HG03354 (cell line): Measurements from ENCODE around the gene MIAT.
"Not testable (repeated sequence)": the region's sequence is repeated elsewhere in the genome, so short reads cannot be mapped to it uniquely, and the experiment has no call there.

Experiments
- ATAC-seq: cut with Tn5 transposase; IDR thresholded peaks from one replicate; pipeline ENCODE4 v1.9.1; 2021; ENCODE audit warnings: mild to moderate bottlenecking; ENCODE audit not compliant: unreplicated experiment, poor library complexity, severe bottlenecking

The MIAT gene

DNA sequence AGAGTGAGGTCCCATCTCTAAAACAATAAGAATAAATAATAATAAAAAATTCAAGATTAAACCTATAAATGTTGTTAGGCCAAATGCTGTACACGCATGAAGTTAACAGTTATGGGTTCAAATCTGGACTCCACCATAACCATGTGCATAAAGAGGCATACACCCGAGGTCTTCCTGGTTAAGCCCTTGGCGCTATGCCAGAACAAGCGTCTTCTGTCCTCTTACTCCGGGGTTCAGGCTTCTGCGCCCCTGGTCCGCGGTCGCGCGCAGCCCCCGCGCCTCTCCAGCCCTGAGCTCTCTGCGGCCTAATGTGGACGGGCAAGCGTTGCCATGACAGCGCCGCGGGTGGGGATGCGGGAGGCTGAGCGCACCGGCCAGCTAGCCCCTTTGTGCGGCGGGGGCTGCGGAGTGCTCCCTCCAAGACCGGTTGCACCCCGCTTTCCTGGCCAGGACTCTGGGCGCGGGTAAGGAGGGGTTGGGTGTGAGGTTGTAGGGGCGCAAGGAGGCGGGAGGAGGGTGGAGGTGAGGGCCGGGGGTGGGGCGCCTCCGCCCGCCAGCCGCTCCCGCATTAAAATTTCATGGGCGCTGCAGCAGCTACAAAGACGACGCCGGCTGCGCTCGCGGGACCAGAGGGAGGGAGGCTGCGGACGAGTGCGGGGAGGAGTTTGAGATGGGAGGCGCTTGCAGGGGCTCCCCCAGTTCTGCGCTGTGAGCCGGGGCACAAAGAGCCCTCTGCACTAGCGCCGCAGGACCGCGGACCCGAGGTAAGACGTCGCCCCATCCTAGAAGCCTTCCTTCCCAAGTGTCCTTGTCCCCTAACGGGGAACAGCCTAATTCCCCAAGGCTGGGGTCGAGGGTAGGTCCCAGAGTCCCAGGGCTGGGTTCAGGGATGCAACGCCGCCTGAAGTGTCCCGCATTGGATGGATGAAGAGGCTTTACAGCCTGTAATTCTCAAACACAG lies at the start of gene MIAT:
Gene MIAT, plus strand, starts transcription at position 698 of the 961 bp plus-strand sequence.
- ATAC-seq: no peak

DNA sequence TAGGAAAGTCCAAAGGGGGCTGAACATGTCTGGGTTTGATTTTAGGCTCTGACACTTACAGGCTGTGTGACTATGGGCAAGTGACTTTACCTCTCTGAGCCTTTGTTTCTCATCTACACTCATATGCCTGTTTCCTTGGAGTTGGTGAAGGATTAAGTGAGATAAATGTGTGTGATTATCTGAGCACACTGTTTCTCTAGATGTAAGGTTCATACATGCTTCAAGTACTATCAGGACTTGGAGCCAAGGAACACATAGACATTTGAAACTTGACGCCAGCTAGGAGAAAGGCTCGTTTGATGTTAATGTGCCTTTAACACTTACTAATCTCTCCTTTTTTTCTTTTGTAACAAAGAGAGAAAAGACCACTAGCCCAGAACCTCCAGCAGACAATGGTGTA lies 49.3 kb upstream of the MIAT start:
- ATAC-seq: no peak

DNA sequence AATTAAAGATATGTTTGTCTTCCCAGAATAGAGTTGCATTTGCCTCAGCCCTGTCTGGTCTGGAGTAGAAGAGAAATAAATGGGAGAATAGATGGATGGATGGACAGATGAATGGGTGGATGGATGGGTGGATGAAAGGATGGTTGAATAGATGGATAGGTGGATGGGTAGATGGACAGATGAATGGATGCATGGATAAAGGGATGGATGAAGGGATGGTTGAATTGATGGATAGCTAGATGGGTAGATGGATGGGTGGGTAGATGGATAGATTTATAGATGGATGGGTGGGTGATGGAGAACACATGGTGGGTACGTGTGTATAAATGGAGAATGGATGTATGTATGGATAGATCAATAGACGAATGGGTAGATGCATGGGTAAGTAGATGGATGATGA lies 48.1 kb upstream of the MIAT start:
- no peak for ATAC-seq

DNA sequence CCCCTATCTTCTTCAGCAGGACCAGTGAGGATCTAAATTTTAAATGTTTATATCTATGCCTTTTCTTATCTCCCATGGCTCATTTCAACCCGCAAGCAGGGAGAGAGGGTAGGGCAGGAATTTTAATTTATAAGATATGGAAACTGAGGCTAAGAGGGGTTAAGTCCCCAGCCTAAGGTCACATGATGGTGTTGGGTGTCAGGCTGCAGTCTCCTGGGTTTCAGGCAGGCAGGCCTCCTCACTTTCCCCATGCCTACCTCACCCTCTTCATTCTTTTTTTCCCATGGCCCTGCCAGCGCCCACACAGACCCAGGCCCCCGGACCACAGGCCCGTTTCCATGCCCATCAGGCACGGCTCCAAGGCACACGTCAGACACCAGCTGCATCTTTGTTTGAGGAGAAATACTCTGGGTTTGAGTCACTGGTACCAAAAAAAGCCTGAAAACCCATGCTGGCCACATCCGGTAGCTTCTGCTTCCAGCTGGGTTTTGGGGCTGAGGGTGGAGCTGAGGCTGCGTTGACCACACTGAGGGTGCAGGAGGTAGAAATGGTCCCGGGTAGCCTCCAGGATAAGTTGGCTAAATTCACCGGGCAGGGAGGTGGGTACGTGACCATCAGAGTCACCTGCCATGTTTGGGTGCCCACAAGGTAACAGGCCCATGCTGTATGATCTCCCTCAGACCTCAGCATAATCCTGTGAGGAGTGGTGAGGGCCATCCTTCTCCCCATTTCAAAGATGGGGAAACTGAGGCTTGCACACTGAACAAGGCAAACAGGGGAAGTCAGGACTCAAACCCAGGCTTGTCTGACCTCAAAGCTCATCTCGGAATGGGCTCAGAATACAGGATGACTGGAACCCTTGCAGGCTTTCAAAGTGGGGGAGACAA lies 47.1 kb upstream of the MIAT start:
- ATAC-seq: peak; percentile 78

DNA sequence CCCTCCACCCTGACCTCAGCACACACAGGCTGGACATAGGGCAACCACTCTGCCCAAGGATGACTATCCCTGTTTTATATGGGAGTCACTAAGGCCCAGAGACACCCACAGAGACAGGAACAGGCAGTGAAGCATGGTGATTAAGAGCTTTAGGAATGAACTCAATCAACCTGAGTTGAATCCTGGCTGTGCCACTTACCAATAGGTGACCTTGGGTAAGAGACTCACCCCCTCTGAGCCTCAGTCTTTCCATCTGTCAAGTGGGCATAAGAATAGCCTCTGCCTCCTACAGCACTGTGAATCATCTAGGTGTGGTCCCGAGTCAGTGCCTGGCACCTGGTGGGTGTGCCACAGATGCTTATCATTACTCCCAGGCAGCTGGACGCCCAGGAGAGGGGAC lies 46.4 kb upstream of the MIAT start:
- ATAC-seq: no peak

DNA sequence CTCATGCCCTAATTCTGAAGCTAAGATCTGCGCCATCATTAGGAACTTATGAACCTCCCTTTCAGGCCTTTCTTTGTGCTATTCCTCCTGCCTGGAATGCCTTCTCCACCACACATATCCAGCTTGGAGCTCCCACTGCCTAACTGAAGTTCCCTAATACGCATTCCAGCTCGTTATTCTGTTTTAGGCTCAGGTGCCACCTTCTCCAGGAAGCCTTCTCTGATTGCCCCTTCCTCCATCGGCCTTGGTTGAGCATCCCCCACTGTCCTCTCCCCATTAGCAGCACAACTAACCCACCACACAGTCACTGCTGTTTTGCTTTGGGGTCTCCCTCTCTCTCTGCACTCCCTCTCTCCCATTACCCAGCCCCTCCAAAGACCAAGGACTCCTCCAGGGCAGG lies 44.7 kb upstream of the MIAT start:
- ATAC-seq: no peak

DNA sequence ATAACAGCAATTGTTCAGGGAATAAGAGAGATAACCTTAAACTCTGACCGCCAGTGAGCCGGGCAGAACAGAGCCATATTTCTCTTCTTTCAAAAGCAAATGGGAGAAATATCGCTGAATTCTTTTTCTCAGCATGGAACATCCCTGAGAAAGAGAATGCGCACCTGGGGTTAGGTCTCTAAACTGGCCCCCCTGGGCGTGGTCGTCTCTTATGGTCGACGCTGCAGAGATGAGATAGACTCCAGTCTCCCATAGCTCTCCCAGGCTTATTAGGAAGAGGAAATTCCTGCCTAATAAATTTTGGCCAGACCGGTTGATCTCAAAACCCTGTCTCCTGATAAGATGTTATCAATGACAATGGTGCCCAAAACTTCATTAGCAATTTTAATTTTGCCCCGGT lies 43.6 kb upstream of the MIAT start:
- ATAC-seq: not testable (repeated sequence)

DNA sequence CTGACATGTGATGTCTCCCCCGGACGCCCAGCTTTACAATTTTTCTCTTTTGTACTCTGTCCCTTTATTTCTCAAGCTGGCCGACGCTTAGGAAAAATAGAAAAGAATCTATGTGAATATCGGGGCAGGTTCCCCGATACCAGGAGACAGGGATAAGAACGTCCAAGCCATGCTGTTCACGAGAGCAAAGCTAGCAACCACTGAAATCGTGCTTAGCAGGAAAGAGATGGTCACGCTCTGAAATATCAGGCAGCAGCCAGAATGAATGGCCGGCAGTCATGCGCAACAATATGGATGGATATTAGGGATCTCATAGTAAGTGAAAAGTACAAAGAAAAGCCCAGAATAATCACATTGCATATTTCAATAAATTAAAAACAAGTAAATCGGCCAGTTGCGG lies 43.1 kb upstream of the MIAT start:
- no peak for ATAC-seq

DNA sequence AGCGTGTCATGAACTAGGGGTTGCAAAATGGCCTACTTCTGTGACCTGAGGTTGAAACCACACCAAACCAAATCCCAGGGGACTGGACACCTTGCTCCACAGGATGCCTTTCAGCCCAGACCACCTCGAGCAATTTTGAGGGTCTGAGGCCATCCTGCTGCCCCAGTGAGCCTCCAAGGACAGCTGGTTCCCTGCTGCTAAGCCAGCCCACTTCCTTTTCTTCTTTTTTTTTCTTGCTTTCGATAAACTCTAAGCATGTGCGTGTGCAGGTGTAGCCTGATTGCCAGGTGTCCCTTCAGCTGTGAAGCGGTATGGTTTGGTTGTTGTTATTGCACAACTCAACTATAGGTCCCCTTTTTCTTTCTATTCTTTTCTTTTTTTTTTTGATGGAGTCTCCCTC lies 42.2 kb upstream of the MIAT start:
- ATAC-seq: peak; percentile 64

DNA sequence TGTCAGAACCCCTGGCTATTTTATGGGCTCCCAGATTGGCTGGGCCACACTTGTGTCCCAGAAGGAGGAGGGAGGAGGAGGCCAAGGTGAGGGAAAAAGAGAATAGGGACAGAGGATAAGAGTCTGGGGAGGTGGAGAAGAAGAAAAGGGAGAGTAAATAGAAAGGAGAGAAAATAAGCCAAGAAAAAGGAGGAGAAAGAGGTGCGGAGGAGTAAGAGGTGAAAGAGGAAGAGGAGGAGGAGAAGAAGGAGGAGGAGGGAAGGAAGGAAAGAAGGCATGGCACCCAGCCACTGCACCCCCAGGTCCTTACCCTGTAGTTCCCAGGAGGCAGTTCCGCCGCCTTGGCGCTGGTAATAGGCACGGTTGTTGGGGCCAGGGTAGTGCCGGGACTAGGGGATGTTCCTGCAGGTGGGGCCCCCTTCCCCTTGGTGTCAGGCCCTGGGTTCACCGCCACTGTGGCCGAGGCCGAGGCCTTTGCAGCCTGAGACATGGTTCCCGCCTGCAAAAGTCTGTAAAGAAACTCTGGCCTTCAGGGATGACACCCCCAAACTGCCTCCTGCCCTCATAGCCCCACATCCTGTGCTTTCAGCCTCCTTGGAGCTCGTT lies 41.5 kb upstream of the MIAT start:
- ATAC-seq: no peak

DNA sequence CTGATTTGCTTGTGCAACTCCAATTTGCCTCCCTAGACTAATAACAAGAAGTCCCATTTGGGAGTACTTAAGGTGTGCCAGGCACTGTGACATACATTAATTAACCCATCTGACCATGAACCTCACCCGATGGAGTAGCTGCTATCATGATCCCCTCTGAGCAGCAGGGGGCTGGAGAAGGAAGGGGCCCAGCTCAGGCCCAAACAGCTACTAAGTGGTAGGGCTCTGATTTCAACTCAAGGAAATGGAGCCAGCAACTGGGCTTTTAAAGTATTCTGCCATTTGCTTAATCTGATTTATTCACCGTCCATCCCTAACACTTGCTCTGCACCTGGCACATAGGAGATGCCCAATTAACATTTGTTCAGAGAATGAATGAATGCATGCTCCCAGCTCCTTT lies 40.7 kb upstream of the MIAT start:
- no peak for ATAC-seq

DNA sequence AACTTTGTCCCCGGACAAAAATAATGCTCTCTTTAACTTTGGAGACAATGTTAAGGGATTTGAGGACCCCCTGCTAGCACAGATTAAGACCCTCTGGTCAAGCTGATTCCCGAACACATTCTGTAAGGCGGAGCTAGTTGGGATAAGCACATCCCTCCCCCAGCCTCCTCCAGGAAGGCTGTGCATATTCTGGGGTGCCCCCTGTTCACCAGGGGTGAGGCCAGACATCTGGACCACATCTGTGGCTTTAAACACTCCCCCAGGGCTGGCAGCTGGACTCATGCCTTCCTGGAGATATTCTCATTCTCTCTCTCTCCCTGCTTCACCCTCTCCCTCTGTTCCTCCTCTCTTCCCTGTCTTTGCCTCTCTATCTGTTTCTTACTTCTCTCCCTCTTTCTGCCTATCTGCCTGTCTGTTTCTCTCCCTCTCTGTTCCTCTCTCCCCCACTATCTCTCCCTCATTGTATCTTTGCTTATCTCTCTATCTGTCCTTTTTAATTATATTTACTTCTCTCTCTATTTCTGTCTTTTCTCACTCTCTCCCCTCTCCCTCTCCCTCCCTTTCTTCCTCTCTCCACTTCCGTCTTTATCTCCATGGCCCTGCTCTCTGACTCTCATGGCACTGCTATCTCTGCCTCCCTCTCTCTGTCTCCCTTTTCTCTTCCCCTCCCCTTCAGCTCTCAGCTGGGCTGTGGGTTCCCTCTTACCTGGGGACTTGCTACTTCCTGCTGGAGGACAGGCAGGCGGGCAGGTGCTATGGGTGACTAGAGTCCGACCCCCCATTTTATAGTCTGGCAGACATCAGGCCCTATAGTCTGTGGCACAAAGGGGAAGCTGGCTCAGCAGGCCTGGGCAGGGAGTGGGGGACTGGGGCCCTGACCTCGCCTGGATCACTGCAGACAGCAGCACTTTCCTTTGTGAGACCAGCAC lies 39.9 kb upstream of the MIAT start, which contains the start of gene CRYBB1:
Gene CRYBB1, minus strand, starts transcription at position 757 of the 929 bp plus-strand sequence. CDS start 1,708 bp downstream, outside the sequence.
- no peak for ATAC-seq

DNA sequence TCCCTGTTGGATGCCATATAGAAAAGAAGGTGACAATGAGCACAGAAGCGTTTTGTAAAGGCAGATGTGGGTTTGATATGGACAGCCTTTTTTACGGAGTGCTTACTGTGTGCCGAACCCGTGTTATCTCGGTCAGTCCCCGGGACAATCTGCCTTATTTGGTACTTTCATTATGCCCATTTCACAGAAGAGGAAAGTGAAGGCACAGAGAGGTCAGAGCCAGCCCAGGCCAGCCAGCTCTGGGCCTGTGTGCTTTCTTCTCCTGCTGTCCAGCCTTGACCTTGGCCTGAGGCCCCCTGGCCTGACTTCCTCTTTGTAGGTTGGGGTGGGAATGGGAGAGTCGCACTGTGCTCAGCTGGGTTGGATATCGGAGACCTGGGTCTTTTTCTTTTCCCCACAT lies 38.9 kb upstream of the MIAT start:
- ATAC-seq: no peak

DNA sequence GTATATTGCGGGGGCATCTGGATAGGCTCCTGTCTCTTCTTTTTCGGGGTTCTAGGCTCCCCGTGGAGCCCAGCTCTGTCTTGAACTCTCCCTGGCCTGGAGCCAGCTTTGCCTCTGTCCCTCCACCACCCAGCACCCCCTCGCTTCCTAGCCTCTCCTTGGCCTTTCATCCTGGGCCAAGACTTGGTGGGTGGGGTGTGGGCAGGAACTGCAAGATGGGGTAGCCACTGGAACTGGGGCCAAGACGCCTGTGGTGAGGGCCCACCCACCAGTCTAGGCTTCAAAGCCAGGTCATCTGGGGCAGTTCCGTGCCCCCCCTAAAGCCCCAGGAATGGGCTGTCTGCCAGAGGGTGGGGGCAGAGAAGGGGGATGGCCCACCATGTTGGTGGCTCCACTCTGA lies 37.9 kb upstream of the MIAT start:
- ATAC-seq: no peak

DNA sequence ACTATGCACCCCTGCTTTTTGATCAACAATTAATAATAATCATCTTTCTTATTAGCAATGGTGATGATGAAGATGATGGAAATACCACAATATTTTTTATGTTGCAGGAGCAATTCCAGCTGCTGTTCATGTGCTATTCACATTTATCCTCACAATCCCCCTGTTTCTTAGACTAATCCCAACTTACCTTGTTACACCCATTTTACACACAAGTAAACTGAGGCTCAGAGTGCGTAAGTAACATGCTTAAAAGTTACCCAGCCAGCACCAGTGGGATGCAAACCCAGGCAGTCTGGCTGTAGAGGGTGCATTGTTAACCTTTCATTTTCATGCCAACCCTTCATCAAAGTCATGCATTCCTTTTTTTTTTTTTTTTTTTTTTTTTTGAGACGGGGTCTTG lies 37.2 kb upstream of the MIAT start:
- no peak for ATAC-seq

DNA sequence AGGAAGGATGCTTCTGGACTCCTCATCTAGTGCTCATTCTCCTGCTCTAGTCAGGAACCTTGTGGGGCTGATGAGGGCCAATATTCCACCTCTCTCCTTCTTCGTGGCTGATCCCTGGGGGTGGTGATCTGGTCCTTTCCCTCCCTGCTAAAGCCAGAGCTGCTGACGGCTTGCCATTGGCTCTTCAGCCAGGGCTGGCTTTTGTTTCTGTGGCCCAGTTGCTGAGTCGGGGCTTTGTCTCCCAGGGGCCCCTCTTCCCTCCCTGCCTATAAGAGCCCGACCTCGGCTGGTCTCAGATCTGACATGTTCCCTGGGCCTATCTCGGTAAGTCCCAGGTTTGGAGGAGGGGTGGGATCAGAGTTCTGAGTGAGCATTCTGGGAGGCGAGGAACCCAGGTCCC lies 35.7 kb upstream of the MIAT start, which contains the start of gene CRYBA4:
Gene CRYBA4, plus strand, starts transcription at position 301 of the 400 bp plus-strand sequence. CDS start 634 bp downstream, outside the sequence.
- no peak for ATAC-seq

DNA sequence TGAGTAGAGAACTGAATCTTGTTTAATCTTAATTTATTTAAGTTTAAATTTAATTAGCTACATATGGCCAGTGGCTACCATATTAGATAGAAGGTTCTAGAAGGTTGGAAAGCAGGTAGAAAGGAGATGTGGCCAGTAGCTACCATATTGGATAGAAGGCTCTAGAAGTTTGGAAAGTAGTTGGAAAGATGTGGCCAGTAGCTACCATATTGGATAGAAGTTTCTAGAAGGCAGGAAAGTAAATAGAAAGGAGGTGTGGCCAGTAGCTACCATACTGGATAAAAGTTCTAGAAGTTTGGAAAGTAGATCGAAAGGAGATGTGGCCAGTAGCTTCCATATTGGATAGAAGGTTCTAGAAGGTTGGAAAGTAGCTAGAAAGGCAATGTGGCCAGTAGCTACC lies 33.4 kb upstream of the MIAT start:
- no peak for ATAC-seq

DNA sequence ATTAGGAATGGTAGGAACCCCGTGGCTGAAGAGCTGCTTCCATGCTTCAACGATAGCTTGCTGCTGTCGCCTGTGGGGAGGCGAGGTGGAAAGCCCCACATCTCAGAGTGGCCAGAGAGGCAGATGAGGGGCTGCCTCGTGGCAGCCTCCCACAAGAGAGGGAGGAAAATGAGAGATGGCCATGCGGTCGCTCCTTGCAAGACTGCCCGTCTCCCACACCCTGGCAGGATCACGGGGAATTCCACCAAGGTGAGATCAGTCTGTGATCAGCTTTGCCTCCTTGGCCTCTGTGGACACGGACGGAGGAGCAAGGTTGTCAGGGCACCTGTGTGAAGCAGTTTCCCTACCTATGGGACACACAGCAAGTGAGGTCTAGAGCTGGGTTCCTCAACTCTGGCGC lies 32.6 kb upstream of the MIAT start:
- no peak for ATAC-seq
